Neuronal stem cell (in vitro differentiated cells): Measurements from ENCODE around the gene WRAP73.

Source experiments
- DNase-seq: peaks from one replicate; pipeline ENCODE4 v3.0.0-alpha.2; 2013; ENCODE audit warnings: low spot score
- H2AFZ ChIP-seq: one replicate; pipeline ENCODE4 v1.6.1; 2013; ENCODE audit warnings: mild to moderate bottlenecking, low read length, inconsistent platforms
- H2AK5ac ChIP-seq: 2 replicates; pipeline ENCODE4 v1.6.1; 2013; ENCODE audit warnings: low read depth, mild to moderate bottlenecking, inconsistent platforms, low read length, moderate library complexity, mixed read lengths
- H2BK120ac ChIP-seq: 2 replicates; pipeline ENCODE4 v1.6.1; 2013; ENCODE audit warnings: low read depth, mild to moderate bottlenecking, inconsistent platforms, low read length, moderate library complexity, mixed read lengths
- H2BK12ac ChIP-seq: one replicate; pipeline ENCODE4 v1.6.1; 2013; ENCODE audit warnings: low read length, inconsistent platforms
- H2BK15ac ChIP-seq: 2 replicates; pipeline ENCODE4 v1.6.1; 2013; ENCODE audit warnings: mild to moderate bottlenecking, low read length, inconsistent platforms, mixed read lengths
- H2BK5ac ChIP-seq: one replicate; pipeline ENCODE4 v1.6.1; 2013; ENCODE audit warnings: inconsistent platforms, mild to moderate bottlenecking, low read length, moderate library complexity
- H3K14ac ChIP-seq: one replicate; pipeline ENCODE4 v1.6.1; 2013; ENCODE audit warnings: low read length, inconsistent platforms
- H3K18ac ChIP-seq: 2 replicates; pipeline ENCODE4 v1.6.1; 2013; ENCODE audit warnings: low read length, inconsistent platforms
- H3K23ac ChIP-seq: 2 replicates; pipeline ENCODE4 v1.6.1; 2013; ENCODE audit warnings: low read depth, mild to moderate bottlenecking, mixed read lengths, low read length, inconsistent platforms; ENCODE audit not compliant: poor library complexity
- H3K27ac ChIP-seq: replicated peaks from 3 replicates; pipeline ENCODE4 v1.5.1; 2013; ENCODE audit warnings: low read length, inconsistent platforms
- H3K27me3 ChIP-seq, 3 experiments: 2 replicates each; pipeline ENCODE4 v1.6.1; 2013; ENCODE audit warnings: low read length in 3 of 3, mild to moderate bottlenecking in 2 of 3, inconsistent platforms in 1 of 3, low read depth in 1 of 3, mixed read lengths in 1 of 3, moderate library complexity in 1 of 3; ENCODE audit not compliant: control insufficient read depth in 3 of 3, insufficient read depth in 3 of 3
- H3K36me3 ChIP-seq, 2 donors: replicated peaks in 1 of 2; 2 replicates each; pipeline ENCODE4 v1.6.1; 2013; ENCODE audit warnings: low read length in 2 of 2; ENCODE audit not compliant: control insufficient read depth in 2 of 2, insufficient read depth in 2 of 2
- H3K4ac ChIP-seq: 2 replicates; pipeline ENCODE4 v1.6.1; 2013; ENCODE audit warnings: inconsistent platforms, mild to moderate bottlenecking, low read length, moderate library complexity
- H3K4me1 ChIP-seq, 2 donors: 1 replicate in 1 of 2; 2 replicates in 1 of 2; pipeline ENCODE4 v1.6.1; 2013; ENCODE audit warnings: low read length in 2 of 2, low read depth in 1 of 2; ENCODE audit not compliant: control insufficient read depth in 2 of 2, insufficient read depth in 1 of 2
- H3K4me2 ChIP-seq: one replicate; pipeline ENCODE4 v1.6.1; 2013; ENCODE audit warnings: mild to moderate bottlenecking, low read length, inconsistent platforms; ENCODE audit not compliant: insufficient read depth, poor library complexity, severe bottlenecking
- H3K4me3 ChIP-seq, 2 donors: 2 replicates each; pipeline ENCODE4 v1.5.1; 2013; ENCODE audit warnings: low read length in 2 of 2, mild to moderate bottlenecking in 2 of 2, inconsistent platforms in 1 of 2, moderate library complexity in 1 of 2
- H3K79me1 ChIP-seq: one replicate; pipeline ENCODE4 v1.6.1; 2013; ENCODE audit warnings: low read depth, mild to moderate bottlenecking, inconsistent platforms, low read length, moderate library complexity
- H3K9ac ChIP-seq: one replicate; pipeline ENCODE4 v1.6.1; 2013; ENCODE audit warnings: mild to moderate bottlenecking, low read depth, low read length, inconsistent platforms; ENCODE audit not compliant: poor library complexity
- H3K9me3 ChIP-seq, 2 donors: replicated peaks in 1 of 2; 2 replicates each; pipeline versions ENCODE3 to v1.6.1; 2013; ENCODE audit warnings: low read length in 2 of 2, mild to moderate bottlenecking in 2 of 2, inconsistent platforms in 1 of 2, low read depth in 1 of 2, mixed read lengths in 1 of 2, moderate library complexity in 1 of 2; ENCODE audit not compliant: control insufficient read depth in 2 of 2, insufficient read depth in 1 of 2
- H4K8ac ChIP-seq: one replicate; pipeline ENCODE4 v1.6.1; 2013; ENCODE audit warnings: low read depth, mild to moderate bottlenecking, inconsistent platforms, low read length, moderate library complexity
- H4K91ac ChIP-seq: one replicate; pipeline ENCODE4 v1.6.1; 2013; ENCODE audit warnings: low read length, low read depth, mild to moderate bottlenecking, inconsistent platforms; ENCODE audit not compliant: poor library complexity
- WGBS, 2 donors: extraction: QIAGEN DNeasy Blood & Tissue Kit; methylation state at CpG; one replicate each; pipeline ENCODE4 v1.1.7; 2013; ENCODE audit warnings: missing lambda C conversion rate in 2 of 2, mixed read lengths in 1 of 2; ENCODE audit not compliant: insufficient read length in 2 of 2, insufficient replicate concordance in 1 of 2; ENCODE audit errors: extremely low coverage in 2 of 2; 5-methylcytosine and 5-hydroxymethylcytosine counted together

WRAP73 gene

GRCh38 chr1:3636531-3636930 is 13.4 kb downstream of the WRAP73 start:
- H3K4me3 ChIP-seq = no peak overlapping the region
- WGBS, 2 donors = no CpG with 5 or more reads among the region's 11 CpGs
- H3K27me3 ChIP-seq = no peaks in the 10 kb centered on the region
- H3K18ac ChIP-seq = no peak overlapping the region
- H3K9me3 ChIP-seq = no peaks in the 10 kb centered on the region
- H3K4ac ChIP-seq = no peak overlapping the region
- H3K14ac ChIP-seq = no peak overlapping the region
- no peak overlapping the region for H3K9ac ChIP-seq
- peak overlapping the region; percentile 11 for H3K23ac ChIP-seq
- H3K36me3 ChIP-seq = peaks cover 21 to 79% of the 10 kb centered on the region in 2 donors
- no peak overlapping the region for H2AFZ ChIP-seq
- no peak overlapping the region for H3K4me2 ChIP-seq
- H4K91ac ChIP-seq = no peak overlapping the region
- no peak overlapping the region for H4K8ac ChIP-seq
- no peak overlapping the region for H2BK5ac ChIP-seq
- H3K79me1 ChIP-seq = no peaks in the 10 kb centered on the region
- peaks cover 0 to 7% of the 10 kb centered on the region in 2 donors for H3K4me1 ChIP-seq
- H2BK12ac ChIP-seq = no peak overlapping the region
- H2AK5ac ChIP-seq = no peak overlapping the region
- no peak overlapping the region for H2BK15ac ChIP-seq
- no peak overlapping the region for H3K27ac ChIP-seq
- H2BK120ac ChIP-seq = no peak overlapping the region
- no peak for DNase-seq

- no peak overlapping the region for H4K8ac ChIP-seq
- no peak overlapping the region for H2AFZ ChIP-seq
- H2BK15ac ChIP-seq = no peak overlapping the region
- no peak overlapping the region for H2BK5ac ChIP-seq
- H3K79me1 ChIP-seq = no peaks in the 10 kb centered on the region
- no peak overlapping the region for H3K18ac ChIP-seq
- WGBS, 2 donors = no CpG with 5 or more reads among the region's 14 CpGs
- DNase-seq = no peak
- no peak overlapping the region for H3K4me3 ChIP-seq
- no peak overlapping the region for H2BK12ac ChIP-seq
- no peak overlapping the region for H2BK120ac ChIP-seq
- no peak overlapping the region for H3K23ac ChIP-seq
- H3K27me3 ChIP-seq = no peaks in the 10 kb centered on the region
- no peak overlapping the region for H3K9ac ChIP-seq
- H3K14ac ChIP-seq = no peak overlapping the region
- H3K9me3 ChIP-seq = no peaks in the 10 kb centered on the region
- peaks cover 21 to 79% of the 10 kb centered on the region in 2 donors for H3K36me3 ChIP-seq
- H3K4me2 ChIP-seq = no peak overlapping the region
- H3K4ac ChIP-seq = no peak overlapping the region
- no peak overlapping the region for H3K27ac ChIP-seq
- peaks cover 0 to 11% of the 10 kb centered on the region in 2 donors for H3K4me1 ChIP-seq
- H4K91ac ChIP-seq = no peak overlapping the region
- no peak overlapping the region for H2AK5ac ChIP-seq
Observed at GRCh38 chr1:3636080-3636479, 13.8 kb downstream of the WRAP73 start.

- H2BK5ac ChIP-seq = peak overlapping the region; percentile 48
- H2BK15ac ChIP-seq = no peak overlapping the region
- no peak overlapping the region for H3K9ac ChIP-seq
- H3K4me3 ChIP-seq = no peak overlapping the region
- H2AK5ac ChIP-seq = peak overlapping the region; percentile 31
- H3K27me3 ChIP-seq = no peaks in the 10 kb centered on the region
- H3K4ac ChIP-seq = no peak overlapping the region
- no peaks in the 10 kb centered on the region for H3K79me1 ChIP-seq
- no peak overlapping the region for H3K14ac ChIP-seq
- H3K18ac ChIP-seq = no peak overlapping the region
- no peak overlapping the region for H2BK120ac ChIP-seq
- H3K36me3 ChIP-seq = peaks cover 29 to 87% of the 10 kb centered on the region in 2 donors
- DNase-seq = no peak
- H3K9me3 ChIP-seq = no peaks in the 10 kb centered on the region
- peaks cover 0 to 11% of the 10 kb centered on the region in 2 donors for H3K4me1 ChIP-seq
- WGBS, 2 donors = no CpG with 5 or more reads among the region's 22 CpGs
- peak overlapping the region; percentile 61 for H3K23ac ChIP-seq
- H4K8ac ChIP-seq = no peak overlapping the region
- H4K91ac ChIP-seq = no peak overlapping the region
- H3K27ac ChIP-seq = no peak overlapping the region
- H2AFZ ChIP-seq = no peak overlapping the region
- peak overlapping the region; percentile 10 for H2BK12ac ChIP-seq
- no peak overlapping the region for H3K4me2 ChIP-seq
Observed at GRCh38 chr1:3634059-3634800, 15.7 kb downstream of the WRAP73 start.

- Histone ChIP-seq H3K36me3 (peaks cover 34 to 87% of the 10 kb centered on the region in 2 donors), H3K27me3 (no peaks in the 10 kb centered on the region), H2BK15ac (peak overlapping the region; percentile 49), H3K23ac (peak overlapping the region; percentile 65), H2BK120ac (no peak overlapping the region), H3K9me3 (no peaks in the 10 kb centered on the region), H3K18ac (no peak overlapping the region), H3K79me1 (no peaks in the 10 kb centered on the region), H2BK5ac (peak overlapping the region; percentile 48), H3K14ac (no peak overlapping the region), H4K8ac (no peak overlapping the region), H4K91ac (no peak overlapping the region), H2AFZ (no peak overlapping the region), H3K4me1 (peaks cover 0 to 11% of the 10 kb centered on the region in 2 donors), H2AK5ac (peak overlapping the region; percentile 70), H3K27ac (no peak overlapping the region), H2BK12ac (peak overlapping the region; percentile 10), H3K4ac (no peak overlapping the region), H3K9ac (peak overlapping the region; percentile 60), H3K4me2 (no peak overlapping the region), H3K4me3 (no peak overlapping the region)
- WGBS, 2 donors = no CpG with 5 or more reads among the region's 28 CpGs
- DNase-seq = no peak
Observed at GRCh38 chr1:3633344-3634058, 16.4 kb downstream of the WRAP73 start.
